Anterior cingulate cortex (tissue), 58 donors: ENCODE data around the gene FOXB2.
"Not testable (repeated sequence)": the region's sequence is repeated elsewhere in the genome, so short reads cannot be mapped to it uniquely, and the experiment has no call there.

Experiments
- DNase-seq, 58 donors: peaks; one replicate each; lab custom pipeline; 2025; lab: John Stamatoyannopoulos, UW

The FOXB2 gene

DNA sequence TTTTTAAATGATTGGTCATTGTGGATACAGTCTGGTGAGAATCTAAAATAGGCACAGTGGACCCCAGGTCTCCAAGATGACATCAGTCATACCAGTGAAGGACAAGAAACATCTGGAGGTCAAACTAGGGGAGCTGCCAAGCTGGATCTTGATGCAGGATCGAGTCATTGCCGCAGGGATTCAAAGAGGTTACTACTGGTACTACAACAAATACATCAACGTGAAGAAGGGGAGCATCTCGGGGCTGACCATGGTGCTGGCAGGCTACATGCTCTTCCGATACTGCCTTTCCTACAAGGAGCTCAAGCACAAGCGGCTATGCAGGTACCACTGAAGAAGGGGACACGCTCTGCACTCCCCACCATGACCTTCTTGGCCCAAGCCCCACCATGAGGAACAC lies 20.9 kb downstream of the FOXB2 start:
- no peak for DNase-seq

DNA sequence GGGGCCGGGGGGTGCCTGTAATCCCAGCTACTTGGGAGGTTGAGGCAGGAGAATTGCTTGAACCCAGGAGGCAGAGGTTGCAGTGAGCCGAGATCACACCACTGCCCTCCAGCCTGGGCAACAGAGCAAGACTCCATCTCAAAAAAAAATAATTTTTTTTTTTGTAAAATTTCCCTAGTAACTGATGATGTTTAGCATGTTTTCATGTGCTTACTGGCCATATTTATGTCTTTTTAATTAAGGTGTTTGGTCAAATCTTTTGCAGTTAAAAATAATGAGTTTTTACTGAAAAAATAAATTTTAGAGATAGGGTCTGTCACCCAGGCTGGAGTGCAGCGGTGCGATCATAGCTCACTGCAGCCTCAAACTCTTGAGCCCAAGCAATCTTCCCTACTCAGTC lies 24.3 kb downstream of the FOXB2 start:
- not testable (repeated sequence) for DNase-seq

DNA sequence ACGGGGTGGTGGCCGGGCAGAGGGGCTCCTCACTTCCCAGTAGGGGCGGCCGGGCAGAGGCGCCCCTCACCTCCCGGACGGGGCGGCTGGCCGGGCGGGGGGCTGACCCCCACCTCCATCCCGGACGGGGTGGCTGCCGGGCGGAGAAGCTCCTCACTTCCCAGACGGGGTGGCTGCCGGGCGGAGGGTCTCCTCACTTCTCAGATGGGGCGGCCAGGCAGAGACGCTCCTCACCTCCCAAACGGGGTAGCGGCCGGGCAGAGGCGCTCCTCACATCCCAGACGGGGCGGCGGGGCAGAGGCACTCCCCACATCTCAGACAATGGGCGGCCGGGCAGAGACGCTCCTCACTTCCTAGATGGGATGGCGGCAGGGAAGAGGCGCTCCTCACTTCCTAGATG lies 41.2 kb downstream of the FOXB2 start:
- not testable (repeated sequence) for DNase-seq

DNA sequence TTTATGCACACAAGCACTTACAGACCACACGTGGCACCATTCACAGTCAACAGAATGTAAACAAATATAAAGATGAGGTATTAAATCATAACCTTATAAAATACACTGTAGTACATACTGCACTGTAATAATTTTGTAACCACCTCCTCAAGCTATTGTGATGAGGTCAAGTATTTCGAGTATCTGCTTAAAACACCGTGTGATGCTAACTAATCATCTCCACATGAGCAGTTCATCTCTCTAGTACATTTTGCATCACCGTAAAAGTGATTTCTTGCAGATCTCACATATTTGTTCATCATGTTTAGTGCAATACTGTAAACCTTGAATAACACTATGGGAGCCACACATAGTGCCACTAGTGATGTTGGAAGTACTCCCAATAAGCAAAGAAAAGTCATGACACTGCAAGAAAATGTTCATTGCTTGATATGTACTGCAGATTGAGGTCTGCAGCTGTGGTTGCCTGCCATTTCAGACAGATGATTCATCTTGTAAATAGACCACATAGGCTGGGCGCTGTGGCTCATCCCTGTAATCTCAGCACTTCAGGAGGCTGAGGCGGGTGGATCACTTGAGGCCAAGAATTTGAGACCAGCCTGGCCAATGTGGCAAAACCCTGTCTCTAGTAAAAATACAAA lies 44.3 kb downstream of the FOXB2 start:
- no peak for DNase-seq

DNA sequence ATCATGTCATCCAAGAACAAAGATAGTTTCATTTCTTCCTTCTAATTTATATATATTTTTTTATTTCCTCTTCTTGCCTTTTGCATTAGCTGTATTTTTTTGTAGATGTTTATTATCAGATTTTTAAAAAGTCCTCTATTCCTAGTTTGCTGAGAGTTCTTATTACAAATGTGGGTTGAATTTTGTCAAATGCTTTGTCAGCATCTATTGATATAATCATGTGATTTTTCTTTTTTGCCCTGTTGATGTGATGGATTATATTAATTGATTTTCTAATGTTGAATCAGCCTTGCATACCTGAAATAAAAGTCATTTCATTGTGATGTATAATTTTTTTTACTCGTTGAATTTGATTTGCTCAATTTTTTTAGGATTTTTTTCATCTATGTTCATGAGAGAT lies 46.9 kb downstream of the FOXB2 start:
- DNase-seq, result no peak
